GM06990 (cell line): ENCODE measurements around the gene FBXW8.

ENCODE experiments used
- DNase-seq: peaks from one replicate; pipeline ENCODE4 v3.0.0-alpha.2; 2011; ENCODE audit not compliant: insufficient read length; ENCODE audit errors: extremely low read depth
- H3K27me3 ChIP-seq: replicated peaks from 2 replicates; pipeline ENCODE4 v1.6.0; 2011; ENCODE audit warnings: low read length; ENCODE audit not compliant: control insufficient read depth, insufficient read depth
- H3K36me3 ChIP-seq: 2 replicates; pipeline ENCODE4 v1.5.1; 2011; ENCODE audit warnings: low read length; ENCODE audit not compliant: control insufficient read depth, insufficient read depth
- H3K4me3 ChIP-seq: replicated peaks from 2 replicates; pipeline ENCODE4 v1.5.1; 2011; ENCODE audit warnings: low read depth, mild to moderate bottlenecking, control low read depth, low read length
- CTCF ChIP-seq: IDR thresholded peaks from 2 replicates; pipeline ENCODE4 v1.5.1; 2011; ENCODE audit warnings: low read length, control low read depth, mild to moderate bottlenecking, inconsistent platforms; ENCODE audit not compliant: insufficient read depth, poor library complexity, severe bottlenecking

Gene FBXW8

GRCh38 chr12:117009759-117010158 is 99.0 kb downstream of the FBXW8 start:
- H3K27me3 ChIP-seq: no peaks in the 10 kb centered on the region
- H3K4me3 ChIP-seq: no peak overlapping the region
- DNase-seq: no peak
- no peak for TF ChIP-seq CTCF
- peaks cover 2% of the 10 kb centered on the region; the same call in 1 of the 2 replicates for H3K36me3 ChIP-seq

GRCh38 chr12:117010693-117011451 is 100.1 kb downstream of the FBXW8 start:
- no peak for TF ChIP-seq CTCF
- no peak for DNase-seq
- H3K4me3 ChIP-seq: no peak overlapping the region
- no peaks in the 10 kb centered on the region for H3K27me3 ChIP-seq
- H3K36me3 ChIP-seq: peaks cover 2% of the 10 kb centered on the region; the same call in 1 of the 2 replicates

GRCh38 chr12:117011988-117012805 is 101.4 kb downstream of the FBXW8 start:
- Histone ChIP-seq H3K27me3 (no peaks in the 10 kb centered on the region), H3K36me3 (no peaks in the 10 kb centered on the region), H3K4me3 (no peak overlapping the region)
- TF ChIP-seq CTCF: no peak
- no peak for DNase-seq

GRCh38 chr12:117013726-117014125 is 103.0 kb downstream of the FBXW8 start:
- no peak for DNase-seq
- Histone ChIP-seq H3K36me3 (no peaks in the 10 kb centered on the region), H3K4me3 (no peak overlapping the region), H3K27me3 (no peaks in the 10 kb centered on the region)
- no peak for TF ChIP-seq CTCF

- Histone ChIP-seq H3K36me3 (no peaks in the 10 kb centered on the region), H3K27me3 (no peaks in the 10 kb centered on the region), H3K4me3 (no peak overlapping the region)
- TF ChIP-seq CTCF: no peak
- no peak for DNase-seq
Measured at GRCh38 chr12:117014342-117014887, 103.7 kb downstream of the FBXW8 start.
